Transverse colon (tissue), 4 donors: ENCODE measurements around the gene PCBD2. TPM values are rescaled to one million over a fixed set of nuclear protein-coding genes. Genes with fewer than 3 reads are reported as not detected.
"Not testable (repeated sequence)": the region's sequence is repeated elsewhere in the genome, so short reads cannot be mapped to it uniquely, and the experiment has no call there.

Experiments used
- DNase-seq: peaks from one replicate; pipeline ENCODE4 v3.0.0-alpha.2; 2019
- H3K27ac ChIP-seq, 4 donors: fragments of 200-600 bp; sonication (generic); 2 replicates each; pipeline ENCODE4 v1.5.1; 2016 to 2018; ENCODE audit warnings: inconsistent platforms in 4 of 4
- H3K27me3 ChIP-seq: fragments of 200-600 bp; sonication (generic); 2 replicates; pipeline ENCODE4 v1.5.1; 2017; ENCODE audit warnings: inconsistent platforms
- H3K36me3 ChIP-seq, 4 donors: fragments of 200-600 bp; sonication (generic); 2 replicates each; pipeline ENCODE4 v1.5.1; 2017 to 2019; ENCODE audit warnings: inconsistent platforms in 4 of 4
- H3K4me1 ChIP-seq, 4 donors: fragments of 200-600 bp; sonication (generic); 2 replicates each; pipeline ENCODE4 v1.5.1; 2017 to 2020; ENCODE audit warnings: inconsistent platforms in 4 of 4
- H3K4me3 ChIP-seq, 4 donors: fragments of 200-600 bp; sonication (generic); 1 replicate in 1 of 4; 2 replicates in 3 of 4; pipeline versions ENCODE4 v1.5.1 to v1.6.1; 2017 to 2019; ENCODE audit warnings: inconsistent platforms in 4 of 4
- H3K9me3 ChIP-seq, 2 donors: fragments of 200-600 bp; sonication (generic); 2 replicates each; pipeline ENCODE4 v1.5.1; 2017 to 2019; ENCODE audit warnings: inconsistent platforms in 2 of 2
- EP300 ChIP-seq: sonication (generic); formaldehyde crosslinking; IDR thresholded peaks from one replicate; pipeline ENCODE4 v1.6.1; 2017; ENCODE audit warnings: antibody characterized with exemption, low read depth
- POLR2A ChIP-seq: fragments of 450-650 bp; IDR thresholded peaks from one replicate; pipeline ENCODE4 v1.6.1; 2016; ENCODE audit warnings: antibody characterized with exemption, mild to moderate bottlenecking, moderate library complexity
- POLR2AphosphoS5 ChIP-seq, 3 donors: sonication (generic); formaldehyde crosslinking; IDR thresholded peaks; one replicate each; pipeline ENCODE4 v1.6.1; 2016; ENCODE audit warnings: antibody characterized with exemption in 3 of 3
- WGBS, 2 donors: methylation state at CpG; one replicate each; pipeline ENCODE4 v1.1.5; 2018; ENCODE audit warnings: low coverage in 1 of 2; 5-methylcytosine and 5-hydroxymethylcytosine counted together
- in situ Hi-C, 4 donors: fragments of 200-750 bp; cut with MboI; loops; one replicate each; pipeline versions ENCODE4 v1.15.0 to v1.15.1; 2017; ENCODE audit warnings: low sequenced_read_pairs in 3 of 4, low pct_ligation_motif_present in 1 of 4, low pct_unique_long_range_greater_than_20kb in 1 of 4
- intact Hi-C: fragments of 100-400 bp; cut with DNase I; formaldehyde crosslinking; loops from one replicate; pipeline ENCODE4 v1.15.1; 2023; ENCODE audit warnings: low total_unique reads
- total RNA-seq, 4 donors: library from RNA; depleted of rRNA; stranded (reverse); fragments of >200 nt; gene quantifications; one replicate each; pipeline ENCODE4 v1.1.0, GENCODE V29; 2016
- TF ChIP-seq, protein P1 (sequence below), 5 experiments: fragments of 200-600 bp in 3 of 5; fragments of 450-650 bp in 2 of 5; sonication (generic) in 3 of 5; IDR thresholded peaks; 1 replicate in 2 of 5; 2 replicates in 3 of 5; pipeline ENCODE4 v1.5.1; 2016 to 2017; ENCODE audit warnings: antibody characterized with exemption in 5 of 5, inconsistent platforms in 3 of 5, mild to moderate bottlenecking in 2 of 5, moderate library complexity in 1 of 5

Gene PCBD2
- total RNA-seq, 4 donors from 2014 or later = 6.4 to 28.9 (median 11.6) TPM

DNA sequence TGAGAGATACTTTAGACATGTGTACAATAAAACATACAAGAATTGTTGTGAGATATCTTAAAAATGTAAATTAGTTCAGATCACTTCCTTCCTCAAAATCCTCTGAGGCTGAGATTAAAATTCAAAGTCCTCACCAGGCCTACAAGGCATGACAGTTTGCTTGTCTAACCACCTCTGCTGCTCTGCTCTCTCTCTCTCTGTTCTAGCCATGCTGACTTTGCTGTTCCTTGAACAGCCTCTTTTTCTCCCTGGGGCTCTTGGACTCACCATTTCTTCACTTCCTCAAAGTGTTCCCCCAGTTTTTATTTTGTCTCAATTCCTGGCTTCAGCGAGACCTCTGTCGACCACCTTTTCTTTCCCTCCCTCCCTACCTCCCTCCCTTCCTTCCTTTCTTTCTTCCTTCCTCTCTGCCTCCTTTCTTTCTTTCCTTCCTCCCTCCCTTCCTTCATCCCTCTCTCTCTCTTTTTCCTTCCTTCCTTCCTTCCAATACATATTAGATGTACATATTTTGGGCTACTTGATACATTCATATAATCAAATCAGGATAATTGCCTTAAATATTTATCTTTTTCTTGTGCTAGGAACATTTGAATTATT lies 89.7 kb downstream of the PCBD2 start:
- no peak overlapping the region for H3K27ac ChIP-seq
- in situ Hi-C loops = no loop called here
- no peak for DNase-seq
- no peak overlapping the region for H3K4me3 ChIP-seq
- WGBS, 2 donors = 17 to 67% methylated on average over 1 to 2 of the region's 2 CpGs
- no peaks in the 10 kb centered on the region for H3K27me3 ChIP-seq
- H3K9me3 ChIP-seq = no peaks in the 10 kb centered on the region
- TF ChIP-seq POLR2AphosphoS5 (IDR thresholded peaks at IDR 0.05) (no peak), EP300 (no peak), POLR2A (no peak)
- TF ChIP-seq, protein P1, sequence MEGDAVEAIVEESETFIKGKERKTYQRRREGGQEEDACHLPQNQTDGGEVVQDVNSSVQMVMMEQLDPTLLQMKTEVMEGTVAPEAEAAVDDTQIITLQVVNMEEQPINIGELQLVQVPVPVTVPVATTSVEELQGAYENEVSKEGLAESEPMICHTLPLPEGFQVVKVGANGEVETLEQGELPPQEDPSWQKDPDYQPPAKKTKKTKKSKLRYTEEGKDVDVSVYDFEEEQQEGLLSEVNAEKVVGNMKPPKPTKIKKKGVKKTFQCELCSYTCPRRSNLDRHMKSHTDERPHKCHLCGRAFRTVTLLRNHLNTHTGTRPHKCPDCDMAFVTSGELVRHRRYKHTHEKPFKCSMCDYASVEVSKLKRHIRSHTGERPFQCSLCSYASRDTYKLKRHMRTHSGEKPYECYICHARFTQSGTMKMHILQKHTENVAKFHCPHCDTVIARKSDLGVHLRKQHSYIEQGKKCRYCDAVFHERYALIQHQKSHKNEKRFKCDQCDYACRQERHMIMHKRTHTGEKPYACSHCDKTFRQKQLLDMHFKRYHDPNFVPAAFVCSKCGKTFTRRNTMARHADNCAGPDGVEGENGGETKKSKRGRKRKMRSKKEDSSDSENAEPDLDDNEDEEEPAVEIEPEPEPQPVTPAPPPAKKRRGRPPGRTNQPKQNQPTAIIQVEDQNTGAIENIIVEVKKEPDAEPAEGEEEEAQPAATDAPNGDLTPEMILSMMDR (IDR thresholded peaks at IDR 0.05) = no peak
- intact Hi-C loops = no loop called here
- H3K36me3 ChIP-seq = no peaks in the 10 kb centered on the region
- H3K4me1 ChIP-seq = no peaks in the 10 kb centered on the region

GRCh38 chr5:134995850-134996402 lies 91.0 kb downstream of the PCBD2 start:
- DNase-seq = no peak
- Histone ChIP-seq H3K27ac (no peak overlapping the region), H3K9me3 (no peaks in the 10 kb centered on the region), H3K4me3 (no peak overlapping the region), H3K36me3 (no peaks in the 10 kb centered on the region), H3K27me3 (no peaks in the 10 kb centered on the region), H3K4me1 (no peaks in the 10 kb centered on the region)
- WGBS, 2 donors = 91% methylated on average over 8 of the region's 8 CpGs; no CpG with 5 or more reads in 1 of the 2 donors
- in situ Hi-C loops (no loop called here), intact Hi-C loops (no loop called here)
- TF ChIP-seq POLR2A (no peak), EP300 (no peak), POLR2AphosphoS5 (IDR thresholded peaks at IDR 0.05) (no peak)
- TF ChIP-seq, protein P1 (IDR thresholded peaks at IDR 0.05) = no peak

DNA sequence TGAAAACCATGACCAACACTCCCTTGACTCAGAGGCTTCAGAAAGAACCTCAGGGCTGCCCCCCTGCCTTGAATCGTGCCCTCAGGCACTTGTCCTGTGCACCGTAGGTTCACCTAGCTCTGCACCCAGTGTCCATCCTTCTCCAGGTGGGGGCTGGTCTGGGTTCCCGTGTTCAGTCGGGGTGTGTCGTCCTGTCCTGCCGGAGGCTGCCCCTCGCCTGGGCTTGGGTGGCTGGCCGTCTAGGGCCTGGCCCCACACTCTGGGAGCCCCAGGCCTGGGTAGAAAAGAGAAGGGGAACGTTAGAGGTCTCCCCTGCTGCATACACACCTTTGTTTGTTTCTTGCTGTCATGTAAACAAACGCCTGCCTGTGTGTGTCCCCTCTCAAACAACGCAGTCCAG lies 92.1 kb downstream of the PCBD2 start:
- no peak overlapping the region for H3K4me3 ChIP-seq
- H3K27ac ChIP-seq = no peak overlapping the region
- TF ChIP-seq POLR2AphosphoS5 (IDR thresholded peaks at IDR 0.05) = no peak
- no peaks in the 10 kb centered on the region for H3K4me1 ChIP-seq
- no peaks in the 10 kb centered on the region for H3K36me3 ChIP-seq
- DNase-seq = no peak
- H3K27me3 ChIP-seq = no peaks in the 10 kb centered on the region
- 44 to 76% methylated on average over 3 to 11 of the region's 11 CpGs for WGBS, 2 donors
- in situ Hi-C loops (no loop called here), intact Hi-C loops (no loop called here)
- H3K9me3 ChIP-seq = no peaks in the 10 kb centered on the region

GRCh38 chr5:134998068-134998467 lies 93.1 kb downstream of the PCBD2 start:
- H3K4me3 ChIP-seq, DNase-seq, H3K9me3 ChIP-seq, H3K27me3 ChIP-seq, H3K27ac ChIP-seq, H3K36me3 ChIP-seq, intact Hi-C loops, H3K4me1 ChIP-seq, in situ Hi-C loops: not testable (repeated sequence)
- WGBS, 2 donors = 80 to 95% methylated on average over 1 to 5 of the region's 5 CpGs

GRCh38 chr5:135004376-135004775 lies 99.4 kb downstream of the PCBD2 start:
- in situ Hi-C loops = no loop called here
- 60 to 90% methylated on average over 3 of the region's 3 CpGs for WGBS, 2 donors

More at GRCh38 chr5:135004376-135004775, 99.4 kb downstream of the PCBD2 start:
- intact Hi-C loops = no loop called here
- Histone ChIP-seq H3K36me3 (no peaks in the 10 kb centered on the region), H3K4me1 (no peaks in the 10 kb centered on the region), H3K4me3 (no peak overlapping the region), H3K27ac (no peak overlapping the region), H3K9me3 (no peaks in the 10 kb centered on the region), H3K27me3 (no peaks in the 10 kb centered on the region)
- no peak for DNase-seq
- no peak for TF ChIP-seq POLR2AphosphoS5 (IDR thresholded peaks at IDR 0.05)
- TF ChIP-seq, protein P1 (IDR thresholded peaks at IDR 0.05) = no peak
